Panc1 (cell line): ENCODE data around the gene CUEDC1. TPM values are rescaled to one million over a fixed set of nuclear protein-coding genes. Genes with fewer than 3 reads are reported as not detected.
A peak's percentile ranks its signal among the peaks of the same experiment; 100 is the strongest.

Experiments used
- ATAC-seq: fragments of 200-7000 bp; cut with Tn5 transposase; 2 replicates; pipeline ENCODE4 v1.9.1; 2020; ENCODE audit warnings: mild to moderate bottlenecking, moderate library complexity
- BruUV-seq: library from RNA; stranded (reverse); fragments of 400-500 nt; replicated peaks from 2 replicates; lab custom pipeline; 2021; lab: Mats Ljungman, UMichigan
- CTCF ChIA-PET: fragments of 300-600 bp; sonication (Branson Sonifier 250); formaldehyde crosslinking; loops from one replicate; lab custom pipeline; 2022; ENCODE audit warnings: antibody characterized with exemption; lab: Charles Lee
- POLR2A ChIA-PET: fragments of 300-600 bp; sonication (Branson Sonifier 250); formaldehyde crosslinking; loops from one replicate; lab custom pipeline; 2022; ENCODE audit warnings: antibody characterized with exemption; lab: Charles Lee
- DNase-seq: peaks from one replicate; pipeline ENCODE4 v3.0.0-alpha.2; 2010; ENCODE audit warnings: low read depth, low spot score
- H3K27ac ChIP-seq: 2 replicates; pipeline ENCODE4 v1.5.1; 2011; ENCODE audit warnings: mild to moderate bottlenecking, low read length, inconsistent platforms
- H3K27me3 ChIP-seq: fragments of 200-500 bp; sonication (Bioruptor generic); 2 replicates; pipeline ENCODE4 v1.6.0; 2014; ENCODE audit warnings: low read length, inconsistent platforms; ENCODE audit not compliant: control insufficient read depth, insufficient read depth
- H3K36me3 ChIP-seq: fragments of 200-500 bp; sonication (Bioruptor generic); 2 replicates; pipeline ENCODE4 v1.5.1; 2014; ENCODE audit warnings: inconsistent platforms, mild to moderate bottlenecking, low read length, moderate library complexity; ENCODE audit not compliant: control insufficient read depth, insufficient read depth
- H3K4me1 ChIP-seq: 2 replicates; pipeline ENCODE4 v1.5.1; 2011; ENCODE audit warnings: inconsistent platforms, mild to moderate bottlenecking, low read length, moderate library complexity; ENCODE audit not compliant: control insufficient read depth, insufficient read depth
- H3K4me3 ChIP-seq, 2 experiments: 2 replicates each; pipeline ENCODE4 v1.5.1; 2011 to 2012; ENCODE audit warnings: low read depth in 2 of 2, low read length in 2 of 2, mild to moderate bottlenecking in 2 of 2, inconsistent platforms in 1 of 2, moderate library complexity in 1 of 2
- H3K9me3 ChIP-seq: fragments of 200-500 bp; sonication (Bioruptor generic); 2 replicates; pipeline ENCODE4 v1.5.1; 2014; ENCODE audit warnings: low read depth, mild to moderate bottlenecking, inconsistent platforms, low read length, moderate library complexity; ENCODE audit not compliant: control insufficient read depth, insufficient read depth
- CTCF ChIP-seq: fragments of 450-650 bp; IDR thresholded peaks from 2 replicates; pipeline ENCODE4 v1.5.1; 2017; ENCODE audit warnings: mild to moderate bottlenecking
- POLR2AphosphoS5 ChIP-seq: IDR thresholded peaks from 2 replicates; pipeline ENCODE4 v1.6.1; 2012; ENCODE audit warnings: mild to moderate bottlenecking, low read depth, low read length, moderate library complexity
- REST ChIP-seq, 2 experiments: IDR thresholded peaks; 2 replicates each; pipeline ENCODE4 v1.6.1; 2011 to 2012; ENCODE audit warnings: low read depth in 2 of 2, control low read depth in 1 of 2, low read length in 1 of 2, mild to moderate bottlenecking in 1 of 2, moderate library complexity in 1 of 2; ENCODE audit not compliant: insufficient read depth in 1 of 2
- SIN3A ChIP-seq: IDR thresholded peaks from 2 replicates; pipeline ENCODE4 v1.6.1; 2012; ENCODE audit warnings: low read depth, mild to moderate bottlenecking, low read length, moderate library complexity, borderline replicate concordance; ENCODE audit not compliant: insufficient read depth
- TCF7L2 ChIP-seq: IDR thresholded peaks from 2 replicates; pipeline ENCODE4 v1.6.1; 2011; ENCODE audit warnings: mild to moderate bottlenecking, low read depth, low read length, inconsistent platforms
- in situ Hi-C: cut with HindIII; loops from 2 replicates; pipeline ENCODE4 v1.10.0; 2016; ENCODE audit warnings: low sequenced_read_pairs, low pct_unique_long_range_greater_than_20kb
- intact Hi-C: fragments of 100-400 bp; cut with micrococcal nuclease; formaldehyde crosslinking; loops from one replicate; pipeline ENCODE4 v1.10.0; 2022; ENCODE audit not compliant: unreplicated experiment
- total RNA-seq: library from RNA; stranded (reverse); gene quantifications from one replicate; pipeline ENCODE4 v1.2.1, GENCODE V29; 2021; ENCODE audit not compliant: unreplicated experiment

CUEDC1 gene
- total RNA-seq, 1 experiment from 2014 or later, result 103 TPM

GRCh38 chr17:57895382-57896060, 59.7 kb downstream of the CUEDC1 start:
- H3K4me3 ChIP-seq, result no peak overlapping the region
- BruUV-seq, result no TSS peak
- peaks cover 74% of the 10 kb centered on the region for H3K4me1 ChIP-seq
- intact Hi-C loops (loop anchor here (10.0 kb wide), 1 partner anchor 61 kb away; no protein-coding TSS in a partner anchor), in situ Hi-C loops (no loop called here)
- POLR2A ChIA-PET, result no interaction called here
- no peaks in the 10 kb centered on the region for H3K27me3 ChIP-seq
- ATAC-seq (no peak), DNase-seq (no peak)
- TF ChIP-seq REST (IDR thresholded peaks at IDR 0.05; ENCODE audit: insufficient read depth in 1 of 2, low read depth in 2 of 2, low read length in 1 of 2), result no peak
- TF ChIP-seq SIN3A, result no peak
- TF ChIP-seq TCF7L2, result no peak
- TF ChIP-seq POLR2AphosphoS5, result no peak
- no peak for TF ChIP-seq CTCF
- CTCF ChIA-PET, result no interaction called here
- no peaks in the 10 kb centered on the region for H3K36me3 ChIP-seq
- no peaks in the 10 kb centered on the region for H3K9me3 ChIP-seq
- peak overlapping the region; percentile 62 for H3K27ac ChIP-seq

GRCh38 chr17:57894848-57895247, 60.4 kb downstream of the CUEDC1 start:
- Histone ChIP-seq H3K9me3 (no peaks in the 10 kb centered on the region), H3K4me3 (no peak overlapping the region), H3K27me3 (no peaks in the 10 kb centered on the region), H3K4me1 (peaks cover 74% of the 10 kb centered on the region), H3K27ac (peak overlapping the region; percentile 62), H3K36me3 (no peaks in the 10 kb centered on the region)
- ChIA-PET POLR2A (no interaction called here), CTCF (no interaction called here)
- no TSS peak for BruUV-seq
- in situ Hi-C loops, result no loop called here
- ATAC-seq (no peak), DNase-seq (no peak)
- TF ChIP-seq TCF7L2 (no peak), SIN3A (no peak), POLR2AphosphoS5 (no peak), REST (IDR thresholded peaks at IDR 0.05; ENCODE audit: insufficient read depth in 1 of 2, low read depth in 2 of 2, low read length in 1 of 2) (no peak), CTCF (no peak)
- intact Hi-C loops, result loop anchor here (10.0 kb wide), 1 partner anchor 60 kb away; no protein-coding TSS in a partner anchor
